VCaP (cell line): ENCODE results near the gene GALNT18.

ENCODE experiments used
- H3K27ac ChIP-seq: fragments of 450-650 bp; 2 replicates; pipeline ENCODE4 v1.5.1; 2017
- TF ChIP-seq, protein P1 (sequence below): fragments of 450-650 bp; conservative IDR thresholded peaks from 2 replicates; pipeline ENCODE4 v1.5.1; 2017; ENCODE audit warnings: mild to moderate bottlenecking, moderate library complexity

Gene GALNT18

DNA sequence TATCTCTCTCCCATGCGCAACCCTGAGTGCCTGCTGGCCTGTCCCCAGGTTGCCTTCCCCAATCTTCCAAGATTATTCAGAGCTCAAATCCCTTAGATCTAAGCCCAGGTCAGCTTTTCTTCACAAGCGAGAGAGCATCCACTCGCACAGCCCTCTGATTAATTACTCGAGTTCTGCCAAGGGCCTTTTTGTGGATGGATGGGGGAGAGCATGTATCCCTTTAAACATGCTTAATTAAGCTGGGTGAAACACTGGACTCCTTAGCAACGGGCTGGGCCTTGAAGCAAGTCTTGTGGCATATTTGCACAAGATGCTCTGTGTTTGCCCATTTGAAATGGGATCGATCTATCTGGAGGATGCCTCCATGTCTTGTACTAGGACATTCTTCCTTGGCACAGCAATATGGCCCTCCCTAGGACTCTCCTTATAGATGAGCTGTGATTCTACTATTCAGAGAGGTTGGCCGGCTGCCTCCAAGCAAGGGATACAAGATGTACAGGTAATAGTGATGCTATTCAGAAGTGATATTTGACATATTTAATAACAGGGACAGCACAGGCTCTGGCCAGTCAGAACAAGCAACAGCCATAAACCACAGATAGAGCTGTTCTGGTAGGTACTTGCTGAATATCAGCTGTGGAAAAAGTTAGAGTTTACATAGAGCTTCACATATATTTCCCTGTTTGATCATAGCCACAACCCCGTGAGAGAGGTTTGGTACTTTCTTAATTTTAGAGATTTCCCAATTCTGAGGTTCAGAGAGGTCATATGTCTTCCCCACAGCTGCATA is 394.3 kb downstream of the GALNT18 start:
- TF ChIP-seq, protein P1, sequence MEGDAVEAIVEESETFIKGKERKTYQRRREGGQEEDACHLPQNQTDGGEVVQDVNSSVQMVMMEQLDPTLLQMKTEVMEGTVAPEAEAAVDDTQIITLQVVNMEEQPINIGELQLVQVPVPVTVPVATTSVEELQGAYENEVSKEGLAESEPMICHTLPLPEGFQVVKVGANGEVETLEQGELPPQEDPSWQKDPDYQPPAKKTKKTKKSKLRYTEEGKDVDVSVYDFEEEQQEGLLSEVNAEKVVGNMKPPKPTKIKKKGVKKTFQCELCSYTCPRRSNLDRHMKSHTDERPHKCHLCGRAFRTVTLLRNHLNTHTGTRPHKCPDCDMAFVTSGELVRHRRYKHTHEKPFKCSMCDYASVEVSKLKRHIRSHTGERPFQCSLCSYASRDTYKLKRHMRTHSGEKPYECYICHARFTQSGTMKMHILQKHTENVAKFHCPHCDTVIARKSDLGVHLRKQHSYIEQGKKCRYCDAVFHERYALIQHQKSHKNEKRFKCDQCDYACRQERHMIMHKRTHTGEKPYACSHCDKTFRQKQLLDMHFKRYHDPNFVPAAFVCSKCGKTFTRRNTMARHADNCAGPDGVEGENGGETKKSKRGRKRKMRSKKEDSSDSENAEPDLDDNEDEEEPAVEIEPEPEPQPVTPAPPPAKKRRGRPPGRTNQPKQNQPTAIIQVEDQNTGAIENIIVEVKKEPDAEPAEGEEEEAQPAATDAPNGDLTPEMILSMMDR: no peak
- no peak overlapping the region for H3K27ac ChIP-seq
